RPMI8226 (cell line): Measurements from ENCODE around the gene PCDHA5.
A peak's percentile ranks its signal among the peaks of the same experiment; 100 is the strongest.
"Not testable (repeated sequence)": the region's sequence is repeated elsewhere in the genome, so short reads cannot be mapped to it uniquely, and the experiment has no call there.

ENCODE experiments used
- DNase-seq: peaks from one replicate; pipeline ENCODE4 v3.0.0-alpha.2; 2015

Gene PCDHA5

GRCh38 chr5:140827704-140828361 lies 6.4 kb downstream of the PCDHA5 start, which contains the start of gene PCDHA6:
Gene PCDHA6, plus strand, starts transcription at chr5:140827960. Its CDS starts 132 bp downstream, at chr5:140828092.
- peak; percentile 4 for DNase-seq

- peak; percentile 16 for DNase-seq
Measured at GRCh38 chr5:140828362-140828737, 6.9 kb downstream of the PCDHA5 start.

DNA sequence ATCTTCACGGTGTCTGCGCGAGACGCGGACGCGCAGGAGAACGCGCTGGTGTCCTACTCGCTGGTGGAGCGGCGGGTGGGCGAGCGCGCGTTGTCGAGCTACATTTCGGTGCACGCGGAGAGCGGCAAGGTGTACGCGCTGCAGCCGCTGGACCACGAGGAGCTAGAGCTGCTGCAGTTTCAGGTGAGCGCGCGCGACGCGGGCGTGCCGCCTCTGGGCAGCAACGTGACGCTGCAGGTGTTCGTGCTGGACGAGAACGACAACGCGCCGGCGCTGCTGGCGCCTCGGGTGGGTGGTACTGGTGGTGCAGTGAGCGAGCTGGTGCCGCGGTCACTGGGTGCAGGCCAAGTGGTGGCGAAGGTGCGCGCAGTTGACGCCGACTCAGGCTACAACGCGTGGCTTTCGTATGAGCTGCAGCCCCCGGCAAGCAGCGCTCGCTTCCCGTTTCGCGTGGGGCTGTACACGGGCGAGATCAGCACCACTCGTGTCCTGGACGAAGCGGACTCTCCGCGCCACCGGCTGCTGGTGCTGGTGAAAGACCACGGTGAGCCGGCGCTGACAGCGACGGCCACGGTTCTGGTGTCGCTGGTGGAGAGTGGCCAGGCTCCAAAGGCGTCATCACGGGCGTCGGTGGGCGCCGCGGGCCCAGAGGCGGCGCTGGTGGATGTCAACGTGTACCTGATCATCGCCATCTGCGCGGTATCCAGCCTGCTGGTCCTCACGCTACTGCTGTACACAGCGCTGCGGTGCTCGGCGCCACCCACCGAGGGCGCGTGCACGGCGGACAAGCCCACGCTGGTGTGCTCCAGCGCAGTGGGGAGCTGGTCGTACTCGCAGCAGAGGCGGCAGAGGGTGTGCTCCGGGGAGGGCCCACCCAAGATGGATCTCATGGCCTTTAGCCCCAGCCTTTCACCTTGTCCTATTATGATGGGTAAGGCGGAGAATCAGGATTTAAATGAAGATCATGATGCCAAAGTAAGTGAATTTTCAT lies 8.4 kb downstream of the PCDHA5 start:
- DNase-seq, result not testable (repeated sequence)

DNA sequence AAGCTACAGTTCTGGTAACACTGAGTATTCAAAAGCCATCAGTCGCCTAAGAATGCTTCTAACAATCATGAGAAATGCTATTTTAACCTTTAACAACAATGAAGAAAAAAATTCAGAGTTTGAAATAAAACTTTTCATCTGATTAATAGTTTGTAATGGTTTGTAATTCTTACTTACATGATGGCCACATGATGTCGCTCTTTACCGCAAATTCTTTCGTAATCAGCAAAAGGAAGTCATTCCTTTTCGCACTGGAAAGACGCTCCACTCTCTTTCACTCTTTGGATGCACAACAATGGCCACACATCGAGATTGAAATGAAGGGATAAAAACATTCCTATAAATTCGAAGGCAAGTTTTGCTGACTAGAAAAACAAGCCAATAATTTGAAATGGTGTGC lies 12.6 kb downstream of the PCDHA5 start, which contains the start of gene PCDHA7:
Gene PCDHA7 (plus strand): TSS at position 277 of the 400 bp plus-strand sequence. CDS start 115 bp downstream, at position 392.
- DNase-seq, result no peak

DNA sequence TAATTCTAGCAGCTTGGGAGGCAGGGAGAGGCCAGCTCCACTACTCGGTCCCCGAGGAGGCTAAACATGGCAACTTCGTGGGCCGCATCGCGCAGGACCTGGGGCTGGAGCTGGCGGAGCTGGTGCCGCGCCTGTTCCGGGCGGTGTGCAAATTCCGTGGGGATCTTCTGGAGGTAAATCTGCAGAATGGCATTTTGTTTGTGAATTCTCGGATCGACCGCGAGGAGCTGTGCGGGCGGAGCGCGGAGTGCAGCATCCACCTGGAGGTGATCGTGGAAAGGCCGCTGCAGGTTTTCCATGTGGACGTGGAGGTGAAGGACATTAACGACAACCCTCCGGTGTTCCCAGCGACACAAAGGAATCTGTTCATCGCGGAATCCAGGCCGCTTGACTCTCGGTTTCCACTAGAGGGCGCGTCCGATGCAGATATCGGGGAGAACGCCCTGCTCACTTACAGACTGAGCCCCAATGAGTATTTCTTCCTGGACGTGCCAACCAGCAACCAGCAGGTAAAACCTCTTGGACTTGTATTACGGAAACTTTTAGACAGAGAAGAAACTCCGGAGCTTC lies 13.1 kb downstream of the PCDHA5 start:
- DNase-seq, result not testable (repeated sequence)

GRCh38 chr5:140835622-140836510 lies 14.5 kb downstream of the PCDHA5 start:
- no peak for DNase-seq

GRCh38 chr5:140840978-140841962 lies 19.9 kb downstream of the PCDHA5 start, which contains the start of gene PCDHA8:
Gene PCDHA8, plus strand, starts transcription at chr5:140841187. Its CDS starts 135 bp downstream, at chr5:140841322.
- peak; percentile 18 for DNase-seq

- DNase-seq, result no peak
Measured at GRCh38 chr5:140842798-140843733, 21.7 kb downstream of the PCDHA5 start.

DNA sequence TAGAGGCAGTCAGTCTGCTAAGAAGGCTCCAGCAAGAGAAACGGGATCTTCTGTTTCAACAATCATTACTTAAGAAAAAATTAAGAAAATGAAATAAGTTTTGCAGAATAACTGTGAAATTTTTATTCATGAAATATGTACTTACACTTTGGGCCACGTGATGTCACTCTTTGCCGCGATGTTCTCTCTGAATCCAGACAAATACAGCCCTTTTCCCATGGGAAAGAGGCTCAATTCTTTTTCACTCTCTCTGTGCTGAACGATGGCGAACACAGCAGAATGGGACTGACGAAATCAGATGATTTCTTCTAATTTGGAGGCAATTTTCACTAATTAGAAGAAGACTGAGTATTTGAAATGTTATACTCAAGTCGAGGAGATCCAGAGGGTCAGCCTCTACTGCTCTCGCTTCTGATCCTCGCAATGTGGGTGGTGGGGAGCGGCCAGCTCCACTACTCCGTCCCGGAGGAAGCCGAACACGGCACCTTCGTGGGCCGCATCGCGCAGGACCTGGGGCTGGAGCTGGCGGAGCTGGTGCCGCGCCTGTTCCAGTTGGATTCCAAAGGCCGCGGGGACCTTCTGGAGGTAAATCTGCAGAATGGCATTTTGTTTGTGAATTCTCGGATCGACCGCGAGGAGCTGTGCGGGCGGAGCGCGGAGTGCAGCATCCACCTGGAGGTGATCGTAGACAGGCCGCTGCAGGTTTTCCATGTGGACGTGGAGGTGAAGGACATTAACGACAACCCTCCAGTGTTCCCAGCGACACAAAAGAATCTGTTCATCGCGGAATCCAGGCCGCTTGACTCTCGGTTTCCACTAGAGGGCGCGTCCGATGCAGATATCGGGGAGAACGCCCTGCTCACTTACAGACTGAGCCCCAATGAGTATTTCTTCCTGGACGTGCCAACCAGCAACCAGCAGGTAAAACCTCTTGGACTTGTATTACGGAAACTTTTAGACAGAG lies 27.0 kb downstream of the PCDHA5 start, which contains the start of gene PCDHA9:
Gene PCDHA9 (plus strand): TSS at position 244 of the 964 bp plus-strand sequence. CDS start 114 bp downstream, at position 358.
- DNase-seq, result not testable (repeated sequence)

- DNase-seq, result not testable (repeated sequence)
Measured at GRCh38 chr5:140849831-140850634, 28.6 kb downstream of the PCDHA5 start.

- DNase-seq, result no peak
Measured at GRCh38 chr5:140855772-140856674, 34.6 kb downstream of the PCDHA5 start, which contains the start of gene PCDHA10. Gene PCDHA10, plus strand, starts transcription at chr5:140855897. Its CDS starts 152 bp downstream, at chr5:140856049.

DNA sequence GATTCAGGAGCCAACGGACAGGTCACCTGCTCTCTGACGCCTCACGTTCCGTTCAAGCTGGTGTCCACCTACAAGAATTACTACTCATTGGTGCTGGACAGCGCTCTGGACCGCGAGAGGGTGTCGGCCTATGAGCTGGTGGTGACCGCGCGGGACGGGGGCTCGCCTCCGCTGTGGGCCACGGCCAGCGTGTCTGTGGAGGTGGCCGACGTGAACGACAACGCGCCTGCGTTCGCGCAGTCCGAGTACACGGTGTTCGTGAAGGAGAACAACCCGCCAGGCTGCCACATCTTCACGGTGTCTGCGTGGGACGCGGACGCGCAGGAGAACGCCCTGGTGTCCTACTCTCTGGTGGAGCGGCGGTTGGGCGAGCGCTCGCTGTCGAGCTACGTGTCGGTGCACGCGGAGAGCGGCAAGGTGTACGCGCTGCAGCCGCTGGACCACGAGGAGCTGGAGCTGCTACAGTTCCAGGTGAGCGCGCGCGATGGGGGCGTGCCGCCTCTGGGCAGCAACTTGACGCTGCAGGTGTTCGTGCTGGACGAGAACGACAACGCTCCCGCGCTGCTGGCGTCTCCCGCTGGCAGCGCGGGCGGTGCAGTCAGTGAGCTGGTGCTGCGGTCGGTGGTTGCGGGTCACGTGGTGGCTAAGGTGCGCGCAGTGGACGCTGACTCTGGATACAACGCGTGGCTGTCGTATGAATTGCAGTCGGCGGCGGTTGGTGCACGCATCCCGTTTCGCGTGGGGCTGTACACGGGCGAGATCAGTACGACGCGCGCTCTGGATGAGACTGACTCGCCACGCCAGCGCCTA lies 36.0 kb downstream of the PCDHA5 start:
- DNase-seq, result no peak

DNA sequence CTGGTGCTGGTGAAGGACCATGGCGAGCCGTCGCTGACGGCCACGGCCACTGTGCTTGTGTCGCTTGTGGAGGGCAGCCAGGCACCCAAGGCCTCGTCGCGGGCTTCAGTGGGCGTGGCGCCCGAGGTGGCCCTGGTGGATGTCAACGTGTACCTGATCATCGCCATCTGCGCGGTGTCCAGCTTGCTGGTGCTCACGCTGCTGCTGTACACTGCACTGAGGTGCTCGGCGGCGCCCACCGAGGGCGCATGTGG lies 36.5 kb downstream of the PCDHA5 start:
- no peak for DNase-seq

GRCh38 chr5:140862441-140863295 lies 41.3 kb downstream of the PCDHA5 start:
- no peak for DNase-seq
